DMS79 (cell line): ENCODE measurements around the gene OSBPL2.

Experiments
- DNase-seq: peaks from one replicate; lab custom pipeline; 2025; lab: John Stamatoyannopoulos, UW

Gene OSBPL2

GRCh38 chr20:62237801-62238568, at the start of gene OSBPL2:
TSS of gene OSBPL2 (plus strand) at chr20:62238521. CDS start at chr20:62256185, 17,664 bp downstream.
- DNase-seq, result peak; percentile 94

GRCh38 chr20:62190639-62191411, 47.5 kb upstream of the OSBPL2 start:
- DNase-seq, result no peak

- no peak for DNase-seq
Measured at GRCh38 chr20:62191781-62192559, 46.4 kb upstream of the OSBPL2 start.

- DNase-seq, result no peak
Measured at GRCh38 chr20:62192635-62193034, 45.7 kb upstream of the OSBPL2 start.

GRCh38 chr20:62193079-62194025, 45.0 kb upstream of the OSBPL2 start:
- no peak for DNase-seq

GRCh38 chr20:62195075-62195405, 43.3 kb upstream of the OSBPL2 start:
- DNase-seq, result no peak

- no peak for DNase-seq
Measured at GRCh38 chr20:62195736-62196135, 42.6 kb upstream of the OSBPL2 start.

- DNase-seq, result no peak
Measured at GRCh38 chr20:62196286-62196685, 42.0 kb upstream of the OSBPL2 start.

- no peak for DNase-seq
Measured at GRCh38 chr20:62197311-62197710, 41.0 kb upstream of the OSBPL2 start.

GRCh38 chr20:62197801-62198200, 40.5 kb upstream of the OSBPL2 start:
- DNase-seq, result no peak

- DNase-seq, result no peak
Measured at GRCh38 chr20:62198496-62198895, 39.8 kb upstream of the OSBPL2 start.

GRCh38 chr20:62198931-62199330, 39.4 kb upstream of the OSBPL2 start:
- no peak for DNase-seq

- DNase-seq, result no peak
Measured at GRCh38 chr20:62200491-62201172, 37.7 kb upstream of the OSBPL2 start.

GRCh38 chr20:62201173-62202082, 36.9 kb upstream of the OSBPL2 start:
- DNase-seq, result peak; percentile 79

GRCh38 chr20:62202083-62202395, 36.3 kb upstream of the OSBPL2 start:
- peak; percentile 52 for DNase-seq

GRCh38 chr20:62202676-62203377, 35.5 kb upstream of the OSBPL2 start:
- DNase-seq, result no peak

- DNase-seq, result no peak
Measured at GRCh38 chr20:62203378-62204030, 34.8 kb upstream of the OSBPL2 start.

GRCh38 chr20:62205618-62206387, 32.5 kb upstream of the OSBPL2 start:
- no peak for DNase-seq
